HG03460 (cell line): ENCODE measurements around the gene SPATA6L.

Experiments used
- ATAC-seq: cut with Tn5 transposase; IDR thresholded peaks from one replicate; pipeline ENCODE4 v1.9.1; 2021; ENCODE audit not compliant: unreplicated experiment

SPATA6L gene

GRCh38 chr9:4590430-4591122, 75.7 kb downstream of the SPATA6L start:
- no peak for ATAC-seq

- ATAC-seq, result no peak
Measured at GRCh38 chr9:4588721-4589120, 77.6 kb downstream of the SPATA6L start.

GRCh38 chr9:4585135-4585534, 81.1 kb downstream of the SPATA6L start:
- ATAC-seq, result no peak

- ATAC-seq, result no peak
Measured at GRCh38 chr9:4584636-4585035, 81.6 kb downstream of the SPATA6L start.

GRCh38 chr9:4583001-4583400, 83.3 kb downstream of the SPATA6L start:
- ATAC-seq, result no peak

- no peak for ATAC-seq
Measured at GRCh38 chr9:4581861-4582565, 84.3 kb downstream of the SPATA6L start.

GRCh38 chr9:4581035-4581760, 85.1 kb downstream of the SPATA6L start:
- ATAC-seq, result no peak

GRCh38 chr9:4579001-4579400, 87.3 kb downstream of the SPATA6L start:
- ATAC-seq, result no peak

- ATAC-seq, result no peak
Measured at GRCh38 chr9:4576448-4576847, 89.8 kb downstream of the SPATA6L start.

GRCh38 chr9:4575997-4576396, 90.3 kb downstream of the SPATA6L start:
- no peak for ATAC-seq

GRCh38 chr9:4574657-4575243, 91.5 kb downstream of the SPATA6L start:
- no peak for ATAC-seq

GRCh38 chr9:4573634-4574389, 92.5 kb downstream of the SPATA6L start:
- no peak for ATAC-seq

- no peak for ATAC-seq
Measured at GRCh38 chr9:4573176-4573575, 93.1 kb downstream of the SPATA6L start.

- no peak for ATAC-seq
Measured at GRCh38 chr9:4572184-4572826, 94.0 kb downstream of the SPATA6L start.

GRCh38 chr9:4569101-4569500, 97.2 kb downstream of the SPATA6L start:
- no peak for ATAC-seq

GRCh38 chr9:4567601-4568000, 98.7 kb downstream of the SPATA6L start:
- ATAC-seq, result no peak

GRCh38 chr9:4566806-4567205, 99.5 kb downstream of the SPATA6L start:
- no peak for ATAC-seq

GRCh38 chr9:4563105-4563504, 103.2 kb downstream of the SPATA6L start:
- no peak for ATAC-seq

GRCh38 chr9:4559261-4560182, 106.8 kb downstream of the SPATA6L start:
- peak; percentile 90 for ATAC-seq
